ENCODE results near the gene MAPK1. TPM values are rescaled to one million over a fixed set of nuclear protein-coding genes. Genes with fewer than 3 reads are reported as not detected.
"Not testable (repeated sequence)": the region's sequence is repeated elsewhere in the genome, so short reads cannot be mapped to it uniquely, and the experiment has no call there.

Gene MAPK1
- total RNA-seq, 1 donor from 2014 or later, result 149 TPM

DNA sequence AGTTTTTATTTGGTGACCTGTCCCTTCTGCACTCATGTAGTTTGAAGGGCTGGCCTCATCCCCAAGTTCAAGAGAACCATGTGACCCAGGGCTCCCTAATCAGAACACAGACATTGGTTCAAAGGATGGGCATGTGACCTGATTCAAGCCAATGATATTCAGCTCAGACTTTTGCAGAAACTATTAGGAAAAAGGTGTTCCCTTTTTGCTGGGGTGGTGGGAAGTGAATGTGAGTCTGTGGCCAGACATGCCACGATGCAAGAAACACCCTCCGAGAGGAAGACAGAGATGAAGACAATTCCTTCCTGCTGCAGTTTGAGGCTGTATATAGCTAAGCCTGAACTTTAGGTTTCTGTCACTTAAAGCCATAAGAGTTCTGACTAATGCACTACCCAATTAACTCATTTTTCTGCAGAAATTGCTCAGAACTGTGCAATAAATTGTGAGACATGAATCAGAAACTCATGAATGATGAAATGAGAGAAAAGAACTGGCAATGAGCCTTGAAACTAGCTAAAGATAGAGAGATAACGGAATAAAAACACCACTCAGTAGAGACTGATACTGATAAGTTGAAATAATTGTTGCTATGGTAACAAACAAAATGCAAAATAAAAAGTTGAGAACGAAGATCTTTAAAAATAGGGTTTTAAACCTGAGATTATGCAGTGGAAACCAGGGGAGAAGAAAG lies 9.2 kb upstream of the MAPK1 start:
- H3K27ac Mint-ChIP-seq, result no peak overlapping the region
- ChIA-PET POLR2A (interaction anchor here (0.7 to 1.7 kb wide), 2 partner anchors 9 to 80 kb away, joined by 3 to 9 read pairs; partner anchors contain the start of gene MAPK1), CTCF (no interaction called here)
- ATAC-seq (ENCODE audit: low read depth), result no peak
- no peak overlapping the region for H3K4me3 Mint-ChIP-seq
- TF ChIP-seq, protein P1, sequence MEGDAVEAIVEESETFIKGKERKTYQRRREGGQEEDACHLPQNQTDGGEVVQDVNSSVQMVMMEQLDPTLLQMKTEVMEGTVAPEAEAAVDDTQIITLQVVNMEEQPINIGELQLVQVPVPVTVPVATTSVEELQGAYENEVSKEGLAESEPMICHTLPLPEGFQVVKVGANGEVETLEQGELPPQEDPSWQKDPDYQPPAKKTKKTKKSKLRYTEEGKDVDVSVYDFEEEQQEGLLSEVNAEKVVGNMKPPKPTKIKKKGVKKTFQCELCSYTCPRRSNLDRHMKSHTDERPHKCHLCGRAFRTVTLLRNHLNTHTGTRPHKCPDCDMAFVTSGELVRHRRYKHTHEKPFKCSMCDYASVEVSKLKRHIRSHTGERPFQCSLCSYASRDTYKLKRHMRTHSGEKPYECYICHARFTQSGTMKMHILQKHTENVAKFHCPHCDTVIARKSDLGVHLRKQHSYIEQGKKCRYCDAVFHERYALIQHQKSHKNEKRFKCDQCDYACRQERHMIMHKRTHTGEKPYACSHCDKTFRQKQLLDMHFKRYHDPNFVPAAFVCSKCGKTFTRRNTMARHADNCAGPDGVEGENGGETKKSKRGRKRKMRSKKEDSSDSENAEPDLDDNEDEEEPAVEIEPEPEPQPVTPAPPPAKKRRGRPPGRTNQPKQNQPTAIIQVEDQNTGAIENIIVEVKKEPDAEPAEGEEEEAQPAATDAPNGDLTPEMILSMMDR (IDR thresholded peaks at IDR 0.05), result no peak
- intact Hi-C loops (cut with micrococcal nuclease), result no loop called here
- no peaks in the 10 kb centered on the region for H3K36me3 Mint-ChIP-seq (ENCODE audit: low read depth)
- no peaks in the 10 kb centered on the region for H3K9me3 Mint-ChIP-seq
- H3K27me3 Mint-ChIP-seq, result no peaks in the 10 kb centered on the region
- DNase-seq, result no peak
- peaks cover 6% of the 10 kb centered on the region for H3K4me1 Mint-ChIP-seq

DNA sequence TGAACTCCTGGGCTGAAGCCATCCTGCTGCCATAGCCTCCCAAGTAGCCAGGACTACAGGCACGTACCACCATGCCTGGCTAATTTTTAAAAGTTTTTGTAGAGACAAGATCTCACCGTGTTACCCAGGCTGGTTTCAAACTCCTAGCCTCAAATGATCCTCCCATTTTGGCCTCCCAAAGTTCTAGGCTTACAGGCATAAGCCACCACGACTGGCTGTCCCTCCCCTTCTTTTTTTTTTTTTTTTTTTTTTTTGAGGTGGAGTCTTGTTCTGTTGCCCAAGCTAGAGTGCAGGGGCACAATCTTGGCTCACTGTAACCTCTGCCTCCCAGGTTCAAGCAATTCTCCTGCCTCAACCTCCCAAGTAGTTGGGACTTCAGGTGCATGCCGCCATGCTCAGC lies 7.5 kb upstream of the MAPK1 start:
- H3K9me3 Mint-ChIP-seq; CTCF ChIA-PET; H3K36me3 Mint-ChIP-seq (ENCODE audit: low read depth); ATAC-seq (ENCODE audit: low read depth); H3K27ac Mint-ChIP-seq; H3K4me1 Mint-ChIP-seq; DNase-seq; H3K4me3 Mint-ChIP-seq; H3K27me3 Mint-ChIP-seq; intact Hi-C loops (cut with micrococcal nuclease): not testable (repeated sequence)
- POLR2A ChIA-PET, result interaction anchor here (0.7 kb wide), 2 partner anchors 280 to 1947 kb away, joined by 4 to 8 read pairs; no protein-coding TSS in a partner anchor

DNA sequence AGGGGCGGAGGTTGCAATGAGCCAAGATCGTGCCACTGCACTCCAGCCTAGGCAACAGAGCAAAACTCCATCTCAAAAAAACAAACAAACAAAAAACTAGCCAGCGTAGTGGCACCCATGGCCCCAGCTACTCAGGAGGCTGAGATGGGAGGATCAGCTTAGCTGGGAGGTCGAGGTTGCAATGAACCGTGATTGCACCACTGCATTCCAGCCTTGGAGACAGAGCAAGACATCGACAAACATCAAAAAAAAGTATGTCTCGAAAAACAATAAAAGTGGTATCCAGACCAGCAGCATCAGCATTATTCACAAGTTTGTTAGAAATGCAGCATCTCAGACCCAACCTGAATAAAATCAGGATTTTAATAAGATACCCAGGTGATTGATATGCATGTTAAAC lies 6.2 kb upstream of the MAPK1 start:
- Mint-ChIP-seq H3K27ac (no peak overlapping the region), H3K27me3 (no peaks in the 10 kb centered on the region), H3K9me3 (no peaks in the 10 kb centered on the region), H3K4me1 (peaks cover 11% of the 10 kb centered on the region), H3K36me3 (ENCODE audit: low read depth) (no peaks in the 10 kb centered on the region), H3K4me3 (no peak overlapping the region)
- ATAC-seq (ENCODE audit: low read depth) (no peak), DNase-seq (no peak)
- POLR2A ChIA-PET, result no interaction called here
- CTCF ChIA-PET, result no interaction called here
- TF ChIP-seq, protein P1 (IDR thresholded peaks at IDR 0.05), result no peak
- intact Hi-C loops (cut with micrococcal nuclease), result no loop called here

DNA sequence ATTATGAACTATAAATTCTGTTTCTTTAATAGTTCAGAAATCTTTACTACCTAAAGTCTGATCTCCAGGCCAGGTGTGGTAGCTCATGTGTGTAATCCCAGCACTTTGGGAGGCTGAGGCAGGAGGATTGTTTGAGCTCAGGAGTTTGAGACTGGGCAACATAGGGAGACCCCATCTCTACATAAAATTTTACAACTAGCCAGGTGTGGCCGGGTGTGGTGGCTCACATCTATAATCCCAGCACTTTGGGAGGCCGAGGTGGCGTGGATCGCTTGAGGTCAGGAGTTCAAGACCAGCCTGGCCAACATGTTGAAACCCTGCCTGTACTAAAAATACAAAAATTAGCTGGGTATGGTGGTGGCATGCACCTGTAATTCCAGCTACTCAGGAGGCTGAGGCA lies 5.3 kb upstream of the MAPK1 start:
- intact Hi-C loops (cut with micrococcal nuclease); H3K36me3 Mint-ChIP-seq (ENCODE audit: low read depth); ATAC-seq (ENCODE audit: low read depth); H3K4me3 Mint-ChIP-seq; H3K27ac Mint-ChIP-seq; CTCF ChIA-PET; H3K27me3 Mint-ChIP-seq; H3K9me3 Mint-ChIP-seq; DNase-seq: not testable (repeated sequence)
- POLR2A ChIA-PET, result interaction anchor here (0.7 kb wide), 1 partner anchor 1823 kb away, joined by 3 read pairs; no protein-coding TSS in a partner anchor
- peaks cover 19% of the 10 kb centered on the region for H3K4me1 Mint-ChIP-seq

DNA sequence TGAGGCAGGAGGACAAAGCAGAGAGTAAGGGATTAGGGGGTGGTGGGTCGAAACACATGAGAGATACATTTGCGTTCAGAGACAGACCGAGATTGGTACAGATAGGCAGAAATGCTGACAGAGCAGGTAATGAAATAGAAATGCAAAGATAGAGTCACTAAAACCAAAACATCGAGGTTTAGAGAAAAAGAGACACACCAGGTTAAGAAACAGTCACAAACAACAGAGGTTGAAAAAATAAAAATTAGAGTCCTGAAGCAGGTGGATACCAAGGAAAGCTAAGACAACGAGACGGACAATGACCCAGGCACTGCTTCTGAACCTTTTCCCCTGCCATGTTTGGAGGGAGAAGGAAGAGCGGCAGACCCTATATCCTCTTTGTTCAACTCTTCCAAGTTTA lies 1.2 kb upstream of the MAPK1 start:
- CTCF ChIA-PET, result interaction anchor here (1.8 kb wide), 1 partner anchor 70 kb away, joined by 5 read pairs; no protein-coding TSS in a partner anchor
- intact Hi-C loops (cut with micrococcal nuclease), result loop anchor here (1.0 to 5.0 kb wide), 7 partner anchors 36 to 951 kb away; partner anchors contain the start of genes CRKL, PPIL2, PPM1F and YPEL1

More for the DNA sequence above, 1.2 kb upstream of the MAPK1 start:
- no peak for DNase-seq
- Mint-ChIP-seq H3K4me3 (peak overlapping the region; percentile 91), H3K27me3 (no peaks in the 10 kb centered on the region), H3K36me3 (ENCODE audit: low read depth) (peaks cover 17% of the 10 kb centered on the region), H3K27ac (peak overlapping the region; percentile 100), H3K4me1 (peaks cover 41% of the 10 kb centered on the region), H3K9me3 (peaks cover 3% of the 10 kb centered on the region)
- TF ChIP-seq, protein P1 (IDR thresholded peaks at IDR 0.05), result no peak
- POLR2A ChIA-PET, result no interaction called here
- ATAC-seq (ENCODE audit: low read depth), result no peak
